ENCODE results near the gene EPC1.

GRCh38 chr10:32315424-32315823 is 31.5 kb downstream of the EPC1 start:
- TF ChIP-seq CTCF (IDR thresholded peaks at IDR 0.05) (no peak), POLR2A (IDR thresholded peaks at IDR 0.05) (no peak), POLR2AphosphoS5 (IDR thresholded peaks at IDR 0.05) (no peak)

Measured in sigmoid colon (tissue), 4 donors.